ENCODE results near the gene AFG1L. TPM values are rescaled to one million over a fixed set of nuclear protein-coding genes. Genes with fewer than 3 reads are reported as not detected.

AFG1L gene
- polyA plus RNA-seq, 1 of the 3 experiments (the other 2 are of a cell fraction) = 0.71 TPM

- Histone ChIP-seq H3K9me3 (no peaks in the 10 kb centered on the region), H3F3A (replicated peaks; ENCODE audit: insufficient read depth) (peaks cover 3% of the 10 kb centered on the region), H3K9me2 (no peaks in the 10 kb centered on the region), H3K79me2 (ENCODE audit: insufficient read depth) (no peaks in the 10 kb centered on the region; the same call in 1 of the 2 replicates), H3K4me3 (ENCODE audit: low read depth in 2 of 2, low read length in 1 of 2) (no peak overlapping the region), H3K36me3 (replicated peaks in 1 of 2; ENCODE audit: control insufficient read depth in 1 of 2, insufficient read depth in 2 of 2, low read length in 1 of 2) (no peaks in the 10 kb centered on the region), H3K27me3 (ENCODE audit: insufficient read depth) (no peaks in the 10 kb centered on the region), H3K4me1 (ENCODE audit: control insufficient read depth in 1 of 2, insufficient read depth in 2 of 2, low read depth in 1 of 2, low read length in 1 of 2) (no peaks in the 10 kb centered on the region), H2AFZ (ENCODE audit: low read depth) (no peak overlapping the region), H3K9ac (no peak overlapping the region), H3K4me2 (no peak overlapping the region), H4K20me1 (ENCODE audit: insufficient read depth) (no peaks in the 10 kb centered on the region), H3K27ac (ENCODE audit: low read depth in 2 of 2, low read length in 1 of 2) (no peak overlapping the region)
- 92% methylated on average over 2 of the region's 2 CpGs for WGBS (ENCODE audit: low lambda C conversion rate)
- TF ChIP-seq ZBTB33 (IDR thresholded peaks at IDR 0.05; ENCODE audit: borderline replicate concordance, low read depth) (no peak), CHD2 (IDR thresholded peaks at IDR 0.05; ENCODE audit: low read length, partially characterized antibody) (no peak), SIN3A (IDR thresholded peaks at IDR 0.05; ENCODE audit: borderline replicate concordance, low read depth, low read length) (no peak), MXI1 (IDR thresholded peaks at IDR 0.05; ENCODE audit: low read depth, low read length) (no peak), YY1 (IDR thresholded peaks at IDR 0.05; ENCODE audit: low read depth) (no peak), RCOR1 (IDR thresholded peaks at IDR 0.05; ENCODE audit: low read length) (no peak), FOSL2 (IDR thresholded peaks at IDR 0.05; ENCODE audit: borderline replicate concordance, low read depth) (no peak), REST (IDR thresholded peaks at IDR 0.05; ENCODE audit: low read depth, low read length) (no peak), EP300 (IDR thresholded peaks at IDR 0.05; ENCODE audit: borderline replicate concordance in 1 of 2, low read depth in 1 of 2, low read length in 1 of 2) (no peak), PBX3 (IDR thresholded peaks at IDR 0.05) (no peak), MAX (IDR thresholded peaks at IDR 0.05; ENCODE audit: low read depth) (no peak), JUND (IDR thresholded peaks at IDR 0.05) (no peak), USF1 (IDR thresholded peaks at IDR 0.05; ENCODE audit: borderline replicate concordance, low read depth) (no peak)
- DNase-seq = no peak
- CTCF ChIA-PET = interaction anchor here (1.3 to 1.6 kb wide), 2 partner anchors 65 to 96 kb away, joined by 3 read pairs; no protein-coding TSS in a partner anchor
- POLR2A ChIA-PET = no interaction called here
Observed at GRCh38 chr6:108395297-108395696, 100.4 kb downstream of the AFG1L start.

All from SK-N-SH (cell line).